GM20000 (cell line): ENCODE measurements around the gene RAB6B.

ENCODE experiments used
- DNase-seq: peaks from one replicate; pipeline ENCODE4 v3.0.0; 2012; ENCODE audit warnings: low spot score
- CTCF ChIP-seq: IDR thresholded peaks from 2 replicates; pipeline ENCODE4 v1.5.1; 2012; ENCODE audit warnings: mild to moderate bottlenecking, control low read depth; ENCODE audit errors: extremely low read depth, missing control alignments

RAB6B gene

GRCh38 chr3:133928136-133928893 lies 32.6 kb upstream of the RAB6B start:
- no peak for DNase-seq
- no peak for TF ChIP-seq CTCF

GRCh38 chr3:133927540-133928066 lies 31.9 kb upstream of the RAB6B start:
- peak; percentile 95 for DNase-seq
- TF ChIP-seq CTCF, result peak; percentile 58

- DNase-seq, result no peak
- TF ChIP-seq CTCF, result no peak
Measured at GRCh38 chr3:133926736-133927539, 31.3 kb upstream of the RAB6B start.

- no peak for TF ChIP-seq CTCF
Measured at GRCh38 chr3:133925960-133926735, 30.5 kb upstream of the RAB6B start.

GRCh38 chr3:133924041-133924440 lies 28.4 kb upstream of the RAB6B start:
- no peak for TF ChIP-seq CTCF
- DNase-seq, result no peak

More at GRCh38 chr3:133925960-133926735, 30.5 kb upstream of the RAB6B start:
- no peak for DNase-seq

GRCh38 chr3:133921592-133921991 lies 25.9 kb upstream of the RAB6B start:
- no peak for DNase-seq

More at GRCh38 chr3:133921592-133921991, 25.9 kb upstream of the RAB6B start:
- no peak for TF ChIP-seq CTCF
